Cardiac septum (tissue), 1 donor: Measurements from ENCODE around the gene MOSMO. TPM values are rescaled to one million over a fixed set of nuclear protein-coding genes. Genes with fewer than 3 reads are reported as not detected.
"Not testable (repeated sequence)": the region's sequence is repeated elsewhere in the genome, so short reads cannot be mapped to it uniquely, and the experiment has no call there.

Experiments
- DNase-seq: peaks from one replicate; pipeline ENCODE4 v3.0.0-alpha.2; 2020; ENCODE audit warnings: low spot score
- intact Hi-C: fragments of 100-400 bp; cut with DNase I; formaldehyde crosslinking; loops from one replicate; pipeline ENCODE4 v1.14.0; 2022
- total RNA-seq: library from RNA; stranded (reverse); fragmentation: NEBNext Ultra II Directional; extraction: Animal tissue kit (Norgen Biotek cat#: 25700); gene quantifications from one replicate; pipeline ENCODE4 v1.2.1, GENCODE V29; 2021
- donor health status: DM: no; HTN: no; CAD: no.

Gene MOSMO
- total RNA-seq, 1 donor from 2014 or later: 11.9 TPM

- intact Hi-C loops: no loop called here
- DNase-seq: no peak
Measured at GRCh38 chr16:22123146-22123545, 115.2 kb downstream of the MOSMO start.

- peak; percentile 10 for DNase-seq
- intact Hi-C loops: no loop called here
Measured at GRCh38 chr16:22123759-22124490, 116.0 kb downstream of the MOSMO start.

- intact Hi-C loops: no loop called here
Measured at GRCh38 chr16:22124583-22125284, 116.8 kb downstream of the MOSMO start.

GRCh38 chr16:22126037-22126558 lies 118.2 kb downstream of the MOSMO start:
- intact Hi-C loops: no loop called here

More at GRCh38 chr16:22124583-22125284, 116.8 kb downstream of the MOSMO start:
- no peak for DNase-seq

GRCh38 chr16:22128537-22128936 lies 120.6 kb downstream of the MOSMO start:
- intact Hi-C loops, DNase-seq: not testable (repeated sequence)

More at GRCh38 chr16:22126037-22126558, 118.2 kb downstream of the MOSMO start:
- no peak for DNase-seq

GRCh38 chr16:22130528-22130927 lies 122.6 kb downstream of the MOSMO start:
- intact Hi-C loops: no loop called here
- no peak for DNase-seq

- intact Hi-C loops: no loop called here
- no peak for DNase-seq
Measured at GRCh38 chr16:22132801-22133200, 124.9 kb downstream of the MOSMO start.

Other genes starting within 250 kb of the MOSMO start
- 49.6 TPM for gene NPIPB4, start 150.4 kb upstream of the MOSMO start, total RNA-seq
- gene UQCRC2, start 54.8 kb upstream of the MOSMO start, total RNA-seq: 713 TPM
- not detected for gene PDZD9, start 7.0 kb upstream of the MOSMO start, total RNA-seq
- gene VWA3A, start 84.4 kb downstream of the MOSMO start, total RNA-seq: not detected
- not detected for gene SDR42E2, start 154.4 kb downstream of the MOSMO start, total RNA-seq
- 16.2 TPM for gene EEF2K, start 198.2 kb downstream of the MOSMO start, total RNA-seq